Measurements from ENCODE around the gene PLS1. TPM values are rescaled to one million over a fixed set of nuclear protein-coding genes. Genes with fewer than 3 reads are reported as not detected.

PLS1 gene
- polyA plus RNA-seq, 1 of the 3 experiments (the other 2 are of a cell fraction), result 2.9 TPM

- no peaks in the 10 kb centered on the region for H3K27me3 ChIP-seq (ENCODE audit: insufficient read depth)
- no peak for DNase-seq
- TF ChIP-seq, protein P1, sequence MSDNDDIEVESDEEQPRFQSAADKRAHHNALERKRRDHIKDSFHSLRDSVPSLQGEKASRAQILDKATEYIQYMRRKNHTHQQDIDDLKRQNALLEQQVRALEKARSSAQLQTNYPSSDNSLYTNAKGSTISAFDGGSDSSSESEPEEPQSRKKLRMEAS (IDR thresholded peaks at IDR 0.05; ENCODE audit: low read depth), result no peak
- no peak for TF ChIP-seq RXRA (IDR thresholded peaks at IDR 0.05; ENCODE audit: borderline replicate concordance, low read depth)
- no peak for TF ChIP-seq CHD2 (IDR thresholded peaks at IDR 0.05; ENCODE audit: low read length, partially characterized antibody)
- TF ChIP-seq RFX5 (IDR thresholded peaks at IDR 0.05; ENCODE audit: low read length), result no peak
- TF ChIP-seq MXI1 (IDR thresholded peaks at IDR 0.05; ENCODE audit: low read depth, low read length), result no peak
- TF ChIP-seq ELF1 (IDR thresholded peaks at IDR 0.05), result no peak
- TF ChIP-seq RCOR1 (IDR thresholded peaks at IDR 0.05; ENCODE audit: low read length), result no peak
- TF ChIP-seq PBX3 (IDR thresholded peaks at IDR 0.05), result no peak
- TF ChIP-seq EZH2phosphoT487 (IDR thresholded peaks at IDR 0.05; ENCODE audit: borderline replicate concordance, low read depth), result no peak
- TF ChIP-seq FOSL2 (IDR thresholded peaks at IDR 0.05; ENCODE audit: borderline replicate concordance, low read depth), result no peak
- no peak for TF ChIP-seq TCF12 (IDR thresholded peaks at IDR 0.05)
- TF ChIP-seq, protein P2, sequence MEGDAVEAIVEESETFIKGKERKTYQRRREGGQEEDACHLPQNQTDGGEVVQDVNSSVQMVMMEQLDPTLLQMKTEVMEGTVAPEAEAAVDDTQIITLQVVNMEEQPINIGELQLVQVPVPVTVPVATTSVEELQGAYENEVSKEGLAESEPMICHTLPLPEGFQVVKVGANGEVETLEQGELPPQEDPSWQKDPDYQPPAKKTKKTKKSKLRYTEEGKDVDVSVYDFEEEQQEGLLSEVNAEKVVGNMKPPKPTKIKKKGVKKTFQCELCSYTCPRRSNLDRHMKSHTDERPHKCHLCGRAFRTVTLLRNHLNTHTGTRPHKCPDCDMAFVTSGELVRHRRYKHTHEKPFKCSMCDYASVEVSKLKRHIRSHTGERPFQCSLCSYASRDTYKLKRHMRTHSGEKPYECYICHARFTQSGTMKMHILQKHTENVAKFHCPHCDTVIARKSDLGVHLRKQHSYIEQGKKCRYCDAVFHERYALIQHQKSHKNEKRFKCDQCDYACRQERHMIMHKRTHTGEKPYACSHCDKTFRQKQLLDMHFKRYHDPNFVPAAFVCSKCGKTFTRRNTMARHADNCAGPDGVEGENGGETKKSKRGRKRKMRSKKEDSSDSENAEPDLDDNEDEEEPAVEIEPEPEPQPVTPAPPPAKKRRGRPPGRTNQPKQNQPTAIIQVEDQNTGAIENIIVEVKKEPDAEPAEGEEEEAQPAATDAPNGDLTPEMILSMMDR (IDR thresholded peaks at IDR 0.05), result no peak
- no peak for TF ChIP-seq MEF2A (IDR thresholded peaks at IDR 0.05; ENCODE audit: borderline replicate concordance, low read depth)
- TF ChIP-seq FOXJ3 (CRISPR knock-in tag; IDR thresholded peaks at IDR 0.05), result no peak
- no peak for TF ChIP-seq GATA2 (CRISPR knock-in tag; IDR thresholded peaks at IDR 0.05)
- TF ChIP-seq, protein P3, sequence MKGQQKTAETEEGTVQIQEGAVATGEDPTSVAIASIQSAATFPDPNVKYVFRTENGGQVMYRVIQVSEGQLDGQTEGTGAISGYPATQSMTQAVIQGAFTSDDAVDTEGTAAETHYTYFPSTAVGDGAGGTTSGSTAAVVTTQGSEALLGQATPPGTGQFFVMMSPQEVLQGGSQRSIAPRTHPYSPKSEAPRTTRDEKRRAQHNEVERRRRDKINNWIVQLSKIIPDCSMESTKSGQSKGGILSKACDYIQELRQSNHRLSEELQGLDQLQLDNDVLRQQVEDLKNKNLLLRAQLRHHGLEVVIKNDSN (IDR thresholded peaks at IDR 0.05; ENCODE audit: borderline replicate concordance, low read depth), result no peak
- no peak overlapping the region for H2AFZ ChIP-seq (ENCODE audit: low read depth)
- H3K4me3 ChIP-seq (ENCODE audit: low read depth in 2 of 2, low read length in 1 of 2), result no peak overlapping the region
- no peaks in the 10 kb centered on the region for H3K79me2 ChIP-seq (ENCODE audit: insufficient read depth)
- H3K9me3 ChIP-seq, result no peaks in the 10 kb centered on the region
- H4K20me1 ChIP-seq (ENCODE audit: insufficient read depth), result no peaks in the 10 kb centered on the region
- POLR2A ChIA-PET, result no interaction called here
- H3K27ac ChIP-seq (ENCODE audit: low read depth in 2 of 2, low read length in 1 of 2), result no peak overlapping the region
- no peak overlapping the region for H3K4me2 ChIP-seq
- no peaks in the 10 kb centered on the region for H3F3A ChIP-seq (replicated peaks; ENCODE audit: insufficient read depth)
- CTCF ChIA-PET, result no interaction called here
- no peaks in the 10 kb centered on the region for H3K36me3 ChIP-seq (replicated peaks in 1 of 2; ENCODE audit: control insufficient read depth in 1 of 2, insufficient read depth in 2 of 2, low read length in 1 of 2)
- no peak overlapping the region for H3K9ac ChIP-seq
- 36% methylated on average over 1 of the region's 1 CpG for WGBS (ENCODE audit: low lambda C conversion rate)
- no peaks in the 10 kb centered on the region; a peak in 1 of 4 replicates for H3K4me1 ChIP-seq (ENCODE audit: control insufficient read depth in 1 of 2, insufficient read depth in 2 of 2, low read depth in 1 of 2, low read length in 1 of 2)
- no peaks in the 10 kb centered on the region for H3K9me2 ChIP-seq
These were observed 67.7 kb downstream of the PLS1 start for GRCh38 chr3:142663865-142664264.

DNA sequence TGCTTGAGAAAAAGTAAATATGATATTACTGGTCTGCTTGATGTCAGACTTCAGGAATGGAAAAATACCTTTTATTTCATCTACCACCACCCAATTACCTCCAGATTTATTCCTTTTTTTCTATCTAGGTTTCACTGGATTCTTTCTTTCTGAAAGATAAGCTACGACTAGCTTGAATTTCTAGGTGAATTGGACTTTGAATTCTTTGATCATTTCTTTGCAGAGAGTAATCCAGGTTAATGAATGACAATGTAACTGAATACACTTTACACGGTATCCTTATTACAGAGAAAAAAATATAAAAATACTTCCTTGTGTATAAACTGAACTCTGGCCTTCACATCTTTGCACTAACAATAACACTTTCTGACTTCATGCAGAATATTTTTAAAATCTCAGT, 68.1 kb downstream of the PLS1 start:
- H4K20me1 ChIP-seq (ENCODE audit: insufficient read depth), result no peaks in the 10 kb centered on the region
- no peaks in the 10 kb centered on the region; a peak in 1 of 4 replicates for H3K4me1 ChIP-seq (ENCODE audit: control insufficient read depth in 1 of 2, insufficient read depth in 2 of 2, low read depth in 1 of 2, low read length in 1 of 2)
- H3K79me2 ChIP-seq (ENCODE audit: insufficient read depth), result no peaks in the 10 kb centered on the region
- no peaks in the 10 kb centered on the region for H3K36me3 ChIP-seq (replicated peaks in 1 of 2; ENCODE audit: control insufficient read depth in 1 of 2, insufficient read depth in 2 of 2, low read length in 1 of 2)
- no peaks in the 10 kb centered on the region for H3K9me3 ChIP-seq
- H3K27ac ChIP-seq (ENCODE audit: low read depth in 2 of 2, low read length in 1 of 2), result no peak overlapping the region
- H3F3A ChIP-seq (replicated peaks; ENCODE audit: insufficient read depth), result no peaks in the 10 kb centered on the region
- ChIA-PET CTCF (no interaction called here), POLR2A (no interaction called here)
- no peak overlapping the region for H3K9ac ChIP-seq
- no peaks in the 10 kb centered on the region for H3K27me3 ChIP-seq (ENCODE audit: insufficient read depth)
- H3K9me2 ChIP-seq, result no peaks in the 10 kb centered on the region
- no peak for DNase-seq
- no peak overlapping the region for H3K4me2 ChIP-seq
- no peak overlapping the region for H3K4me3 ChIP-seq (ENCODE audit: low read depth in 2 of 2, low read length in 1 of 2)
- 76% methylated on average over 2 of the region's 2 CpGs for WGBS (ENCODE audit: low lambda C conversion rate)
- H2AFZ ChIP-seq (ENCODE audit: low read depth), result no peak overlapping the region
- TF ChIP-seq NFIC (IDR thresholded peaks at IDR 0.05; ENCODE audit: borderline replicate concordance) (no peak), RAD21 (IDR thresholded peaks at IDR 0.05; ENCODE audit: low read length) (no peak), CHD2 (IDR thresholded peaks at IDR 0.05; ENCODE audit: low read length, partially characterized antibody) (no peak), GABPA (IDR thresholded peaks at IDR 0.05; ENCODE audit: low read depth) (no peak), RFX5 (IDR thresholded peaks at IDR 0.05; ENCODE audit: low read length) (no peak), TEAD4 (IDR thresholded peaks at IDR 0.05; ENCODE audit: borderline replicate concordance, insufficient read depth) (no peak), MEF2A (IDR thresholded peaks at IDR 0.05; ENCODE audit: borderline replicate concordance, low read depth) (no peak)
- TF ChIP-seq, protein P4, sequence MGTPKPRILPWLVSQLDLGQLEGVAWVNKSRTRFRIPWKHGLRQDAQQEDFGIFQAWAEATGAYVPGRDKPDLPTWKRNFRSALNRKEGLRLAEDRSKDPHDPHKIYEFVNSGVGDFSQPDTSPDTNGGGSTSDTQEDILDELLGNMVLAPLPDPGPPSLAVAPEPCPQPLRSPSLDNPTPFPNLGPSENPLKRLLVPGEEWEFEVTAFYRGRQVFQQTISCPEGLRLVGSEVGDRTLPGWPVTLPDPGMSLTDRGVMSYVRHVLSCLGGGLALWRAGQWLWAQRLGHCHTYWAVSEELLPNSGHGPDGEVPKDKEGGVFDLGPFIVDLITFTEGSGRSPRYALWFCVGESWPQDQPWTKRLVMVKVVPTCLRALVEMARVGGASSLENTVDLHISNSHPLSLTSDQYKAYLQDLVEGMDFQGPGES (IDR thresholded peaks at IDR 0.05; ENCODE audit: low read depth, low read length), result no peak

All from SK-N-SH (cell line).